Measurements from ENCODE around the gene KCNC1.

Gene KCNC1

DNA sequence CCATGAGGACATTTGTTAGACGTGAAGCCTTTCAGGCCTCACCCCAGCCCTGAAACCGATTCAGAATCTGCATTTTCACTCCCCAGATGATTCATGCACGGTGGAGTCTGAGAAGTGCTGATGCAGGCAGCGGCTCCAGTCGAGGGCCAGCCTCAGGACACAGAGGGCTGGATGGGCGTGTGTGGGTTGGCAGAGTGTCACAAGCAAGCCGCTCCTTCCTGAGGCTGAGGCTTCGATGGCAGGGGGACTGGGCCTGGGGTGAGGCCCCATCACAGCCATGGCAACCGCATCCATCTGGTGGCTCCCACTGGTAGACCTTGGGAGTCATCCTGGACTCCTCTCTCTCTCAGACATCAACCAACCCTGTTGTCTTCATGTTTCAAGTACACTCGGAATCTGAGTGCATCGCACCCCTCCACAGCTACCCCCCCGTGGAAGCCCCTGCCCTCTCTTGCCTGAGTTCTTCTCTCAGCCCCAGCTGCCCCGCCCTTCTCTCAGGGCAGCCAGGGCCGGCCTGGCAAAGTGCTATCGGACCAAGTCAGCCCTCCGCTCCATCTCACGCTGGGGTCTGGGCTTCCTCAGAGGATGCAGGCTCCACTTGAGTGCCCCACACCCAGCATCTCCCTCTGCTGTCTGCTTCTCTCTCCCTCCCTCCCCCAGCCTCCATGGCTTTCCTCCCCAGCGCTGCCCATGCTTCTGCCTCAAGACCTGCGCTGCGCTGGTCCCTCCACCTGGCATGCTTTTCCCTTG, 10.6 kb downstream of the KCNC1 start:
- TF ChIP-seq, protein P1, sequence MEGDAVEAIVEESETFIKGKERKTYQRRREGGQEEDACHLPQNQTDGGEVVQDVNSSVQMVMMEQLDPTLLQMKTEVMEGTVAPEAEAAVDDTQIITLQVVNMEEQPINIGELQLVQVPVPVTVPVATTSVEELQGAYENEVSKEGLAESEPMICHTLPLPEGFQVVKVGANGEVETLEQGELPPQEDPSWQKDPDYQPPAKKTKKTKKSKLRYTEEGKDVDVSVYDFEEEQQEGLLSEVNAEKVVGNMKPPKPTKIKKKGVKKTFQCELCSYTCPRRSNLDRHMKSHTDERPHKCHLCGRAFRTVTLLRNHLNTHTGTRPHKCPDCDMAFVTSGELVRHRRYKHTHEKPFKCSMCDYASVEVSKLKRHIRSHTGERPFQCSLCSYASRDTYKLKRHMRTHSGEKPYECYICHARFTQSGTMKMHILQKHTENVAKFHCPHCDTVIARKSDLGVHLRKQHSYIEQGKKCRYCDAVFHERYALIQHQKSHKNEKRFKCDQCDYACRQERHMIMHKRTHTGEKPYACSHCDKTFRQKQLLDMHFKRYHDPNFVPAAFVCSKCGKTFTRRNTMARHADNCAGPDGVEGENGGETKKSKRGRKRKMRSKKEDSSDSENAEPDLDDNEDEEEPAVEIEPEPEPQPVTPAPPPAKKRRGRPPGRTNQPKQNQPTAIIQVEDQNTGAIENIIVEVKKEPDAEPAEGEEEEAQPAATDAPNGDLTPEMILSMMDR (IDR thresholded peaks at IDR 0.05), result no peak
- TF ChIP-seq ZFX (IDR thresholded peaks at IDR 0.05; ENCODE audit: borderline replicate concordance), result no peak

GRCh38 chr11:17746096-17746495, 11.5 kb downstream of the KCNC1 start:
- H3K27ac ChIP-seq, result no peak overlapping the region
- TF ChIP-seq, protein P1 (IDR thresholded peaks at IDR 0.05), result no peak
- TF ChIP-seq ZFX (IDR thresholded peaks at IDR 0.05; ENCODE audit: borderline replicate concordance), result no peak

More for the DNA sequence above, 10.6 kb downstream of the KCNC1 start:
- H3K27ac ChIP-seq, result no peak overlapping the region

DNA sequence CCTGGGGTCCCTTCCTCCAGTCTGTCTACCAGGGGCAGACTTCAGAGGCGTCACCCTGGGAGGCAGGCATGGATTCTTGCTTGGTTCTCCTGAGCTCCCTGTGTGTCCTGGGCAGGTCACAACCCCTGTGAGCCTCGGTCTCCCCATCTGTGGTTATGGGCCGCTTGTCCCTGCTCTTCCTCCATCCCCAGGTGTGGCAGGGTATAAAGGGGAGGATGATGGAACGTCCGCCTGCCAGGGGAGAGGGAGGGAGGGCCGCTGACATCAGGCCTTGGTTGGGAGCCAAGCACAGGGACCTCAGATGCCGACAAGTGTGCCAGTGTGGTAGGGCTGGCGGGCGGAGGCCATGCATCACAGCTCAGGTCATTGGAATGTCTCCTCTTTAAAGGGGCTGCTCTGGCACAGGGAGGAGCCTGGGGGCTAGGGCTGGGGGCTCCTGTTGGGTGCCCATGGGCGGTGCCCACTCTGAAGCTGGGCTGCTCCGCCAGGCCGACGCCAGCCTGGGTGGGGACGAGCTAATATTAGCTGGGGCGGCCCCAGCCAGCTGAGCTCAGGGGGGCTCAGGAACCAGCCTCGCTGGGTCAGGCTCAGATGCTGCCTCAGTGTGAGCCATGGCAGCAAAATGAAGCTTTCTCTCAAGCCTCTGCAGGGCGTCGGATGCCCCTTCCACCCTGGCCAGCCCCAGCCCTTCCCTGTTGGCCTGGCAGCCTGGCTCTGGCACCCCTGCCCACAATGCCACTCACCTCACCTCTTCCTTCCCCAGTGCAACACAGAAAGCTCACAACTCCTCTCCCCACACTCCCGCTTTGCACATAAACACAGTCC, 12.8 kb downstream of the KCNC1 start:
- no peak overlapping the region for H3K27ac ChIP-seq
- TF ChIP-seq, protein P1 (IDR thresholded peaks at IDR 0.05), result no peak
- TF ChIP-seq ZFX (IDR thresholded peaks at IDR 0.05; ENCODE audit: borderline replicate concordance), result no peak

DNA sequence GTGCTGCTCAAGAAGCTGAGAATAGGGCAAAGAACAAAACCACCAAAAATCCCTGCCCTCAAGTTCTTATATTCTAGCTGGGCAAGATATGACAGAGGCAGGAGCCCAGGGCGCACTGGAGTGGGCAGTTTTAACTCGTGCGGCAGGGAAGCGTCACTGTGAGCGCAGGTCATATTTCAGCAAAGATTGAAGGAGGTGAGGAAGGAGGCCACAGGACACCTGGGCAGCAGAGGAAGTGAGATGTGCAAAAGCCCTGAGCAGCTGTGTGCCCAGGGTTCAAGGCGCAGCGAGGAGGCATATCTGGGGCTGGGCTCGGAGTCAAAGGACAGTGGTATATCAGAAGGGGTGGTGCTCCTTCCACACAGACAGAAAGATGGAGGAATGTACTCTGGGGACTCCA, 13.5 kb downstream of the KCNC1 start:
- TF ChIP-seq ZFX (IDR thresholded peaks at IDR 0.05; ENCODE audit: borderline replicate concordance), result no peak
- TF ChIP-seq, protein P1 (IDR thresholded peaks at IDR 0.05), result no peak
- H3K27ac ChIP-seq, result no peak overlapping the region

GRCh38 chr11:17748761-17749721, 14.5 kb downstream of the KCNC1 start:
- H3K27ac ChIP-seq, result no peak overlapping the region
- TF ChIP-seq ZFX (IDR thresholded peaks at IDR 0.05; ENCODE audit: borderline replicate concordance), result no peak
- TF ChIP-seq, protein P1 (IDR thresholded peaks at IDR 0.05), result no peak

GRCh38 chr11:17750013-17750800, 15.6 kb downstream of the KCNC1 start:
- no peak overlapping the region for H3K27ac ChIP-seq
- no peak for TF ChIP-seq ZFX (IDR thresholded peaks at IDR 0.05; ENCODE audit: borderline replicate concordance)
- TF ChIP-seq, protein P1 (IDR thresholded peaks at IDR 0.05), result no peak
